IMR-90 (cell line): Measurements from ENCODE around the gene SHISA2.

ENCODE experiments used
- CTCF ChIP-seq: conservative IDR thresholded peaks from 2 replicates; pipeline ENCODE4 v1.5.1; 2012; ENCODE audit warnings: mild to moderate bottlenecking, low read depth, low read length, improper control_type of control experiment
- POLR2A ChIP-seq: IDR thresholded peaks from 2 replicates; pipeline ENCODE4 v1.6.1; 2012; ENCODE audit warnings: mild to moderate bottlenecking, low read depth, low read length

GRCh38 chr13:26054896-26055295, 3.1 kb upstream of the SHISA2 start:
- TF ChIP-seq CTCF (no peak), POLR2A (no peak)
